WERI-Rb-1 (cell line): ENCODE results near the gene DPY19L2.
"Not testable (repeated sequence)": the region's sequence is repeated elsewhere in the genome, so short reads cannot be mapped to it uniquely, and the experiment has no call there.

ENCODE experiments used
- DNase-seq: peaks from one replicate; pipeline ENCODE4 v3.0.0-alpha.2; 2020
- H3K27ac ChIP-seq: fragments of 250-450 bp; sonication (Bioruptor Pico); 2 replicates; pipeline ENCODE4 v1.5.1; 2020; ENCODE audit warnings: mild to moderate bottlenecking, moderate library complexity
- H3K27me3 ChIP-seq: fragments of 250-450 bp; sonication (Bioruptor Pico); 2 replicates; pipeline ENCODE4 v1.5.1; 2021; ENCODE audit warnings: mild to moderate bottlenecking, low read depth, moderate library complexity; ENCODE audit not compliant: insufficient read depth, severe bottlenecking
- H3K36me3 ChIP-seq: fragments of 250-450 bp; sonication (Bioruptor Pico); 2 replicates; pipeline ENCODE4 v1.5.1; 2020; ENCODE audit warnings: mild to moderate bottlenecking, moderate library complexity
- H3K4me3 ChIP-seq: 2 replicates; pipeline ENCODE4 v1.5.1; 2011; ENCODE audit warnings: low read depth, mild to moderate bottlenecking, control low read depth, low read length
- H3K9me3 ChIP-seq: fragments of 250-450 bp; sonication (Bioruptor Pico); 2 replicates; pipeline ENCODE4 v1.5.1; 2021; ENCODE audit warnings: mild to moderate bottlenecking, moderate library complexity; ENCODE audit not compliant: severe bottlenecking
- CTCF ChIP-seq: IDR thresholded peaks from 2 replicates; pipeline ENCODE4 v1.5.1; 2011; ENCODE audit warnings: low read depth, mild to moderate bottlenecking, control low read depth, inconsistent platforms, low read length

The DPY19L2 gene

GRCh38 chr12:63668028-63668799 is at the start of gene DPY19L2:
Gene DPY19L2, minus strand, starts transcription at chr12:63668493. Its CDS starts 100 bp downstream, at chr12:63668393.
- Histone ChIP-seq H3K27me3 (no peaks in the 10 kb centered on the region), H3K4me3 (peak within 1 kb of the TSS; percentile 92), H3K9me3 (no peaks in the 10 kb centered on the region), H3K36me3 (no peaks in the 10 kb centered on the region), H3K27ac (peak within 1 kb of the TSS; percentile 74)
- peak; percentile 91 for DNase-seq
- TF ChIP-seq CTCF: no peak

- H3K9me3 ChIP-seq, H3K36me3 ChIP-seq, DNase-seq, H3K4me3 ChIP-seq, H3K27ac ChIP-seq, H3K27me3 ChIP-seq: not testable (repeated sequence)
Measured at GRCh38 chr12:63716891-63717290, 48.6 kb upstream of the DPY19L2 start.

DNA sequence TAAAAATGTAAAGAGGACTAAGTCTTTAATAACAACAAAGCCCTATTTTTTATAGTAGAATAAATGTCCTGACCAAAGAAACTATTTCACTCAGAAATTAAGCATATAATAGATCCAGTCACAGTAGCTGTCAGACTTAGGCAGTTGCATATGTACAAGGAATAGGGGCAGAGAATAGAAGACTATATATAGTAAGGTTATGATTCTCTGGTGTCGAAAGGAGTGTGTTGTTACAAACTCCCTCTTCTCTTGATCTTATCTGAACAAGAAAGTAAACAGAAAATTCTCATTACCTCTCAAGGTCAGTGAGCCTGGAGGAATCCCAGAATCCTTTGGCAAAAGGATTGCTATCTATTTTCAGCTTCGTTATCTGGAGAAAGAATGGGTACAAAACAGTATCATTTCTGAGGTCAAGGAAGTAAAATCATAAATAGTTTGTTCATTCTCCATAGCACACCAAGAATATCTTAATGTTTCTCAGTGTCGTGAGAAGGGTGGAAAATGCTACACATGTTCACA is 46.9 kb upstream of the DPY19L2 start:
- not testable (repeated sequence) for H3K9me3 ChIP-seq, H3K27me3 ChIP-seq, DNase-seq, H3K36me3 ChIP-seq, H3K4me3 ChIP-seq, H3K27ac ChIP-seq

DNA sequence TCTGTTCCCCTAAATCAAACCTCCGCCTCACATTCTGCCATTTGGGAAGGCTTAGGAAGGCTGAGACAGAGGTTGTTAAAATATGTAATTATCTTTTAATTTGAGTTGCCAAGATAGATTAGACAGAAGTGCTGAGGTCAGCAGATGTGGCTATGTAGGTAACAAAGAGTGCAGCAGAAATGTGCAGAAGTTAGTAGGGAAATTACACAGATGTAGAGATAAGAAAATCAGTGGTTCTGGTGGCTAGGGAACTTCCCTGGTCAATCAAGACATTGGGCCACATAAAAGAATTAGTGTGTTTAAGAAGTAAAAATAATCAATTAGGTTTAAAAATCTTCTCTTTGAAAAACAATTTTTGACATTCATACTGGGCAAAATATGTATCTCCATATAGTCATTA is 46.1 kb upstream of the DPY19L2 start:
- H3K36me3 ChIP-seq, H3K4me3 ChIP-seq, H3K27ac ChIP-seq, DNase-seq, H3K27me3 ChIP-seq, H3K9me3 ChIP-seq: not testable (repeated sequence)

DNA sequence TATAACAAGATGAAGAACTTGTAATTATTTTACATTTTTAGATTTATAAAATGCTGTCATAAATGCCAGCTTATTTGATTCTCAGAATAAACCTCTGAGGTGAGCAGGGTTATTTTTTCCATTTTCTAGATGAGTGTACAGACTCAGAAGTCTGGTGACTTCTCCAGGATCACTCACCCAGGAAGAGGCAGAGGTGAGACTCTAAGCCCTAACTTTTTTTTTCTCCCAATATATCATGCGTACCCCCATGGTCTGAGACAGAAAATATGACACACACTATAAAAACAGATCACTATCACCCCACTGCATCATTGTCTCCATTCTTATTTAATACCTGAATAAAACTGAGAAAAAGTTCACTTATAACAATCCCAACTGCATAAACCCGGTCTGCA is 45.4 kb upstream of the DPY19L2 start:
- H3K36me3 ChIP-seq, H3K27me3 ChIP-seq, H3K9me3 ChIP-seq, H3K27ac ChIP-seq, H3K4me3 ChIP-seq, DNase-seq: not testable (repeated sequence)

GRCh38 chr12:63712979-63713680 is 44.8 kb upstream of the DPY19L2 start:
- not testable (repeated sequence) for DNase-seq, H3K9me3 ChIP-seq, H3K4me3 ChIP-seq, H3K27ac ChIP-seq, H3K36me3 ChIP-seq, H3K27me3 ChIP-seq

DNA sequence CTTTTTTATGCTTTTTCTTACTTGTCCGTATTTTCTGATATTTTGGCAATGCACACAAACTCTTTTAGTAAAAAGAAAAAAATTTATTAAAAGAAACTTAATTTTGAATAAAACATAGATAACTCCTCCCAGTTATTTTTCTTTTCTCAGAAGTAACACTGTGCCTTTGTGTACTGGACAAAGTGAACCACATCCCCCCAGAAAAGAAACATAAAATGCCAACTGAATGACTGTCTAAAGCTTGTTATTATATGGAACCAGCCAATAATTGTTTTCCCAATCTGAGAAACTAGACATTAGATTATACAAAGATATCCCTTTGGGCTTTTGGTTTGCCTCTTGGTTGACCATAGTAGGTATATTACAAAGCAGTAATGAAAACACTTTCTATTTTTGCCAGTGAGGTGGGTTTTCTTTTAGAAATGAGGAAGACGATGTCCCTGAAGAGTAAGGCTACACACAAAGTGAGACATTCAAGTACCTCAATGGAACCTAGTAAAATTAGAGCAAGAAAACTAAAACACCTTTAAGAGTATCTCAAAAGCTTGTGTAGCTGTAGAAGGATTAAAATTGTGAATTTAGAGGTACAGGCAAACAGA is 44.2 kb upstream of the DPY19L2 start:
- not testable (repeated sequence) for H3K27ac ChIP-seq, H3K36me3 ChIP-seq

GRCh38 chr12:63711339-63711738 is 43.0 kb upstream of the DPY19L2 start:
- H3K27ac ChIP-seq, H3K27me3 ChIP-seq, H3K9me3 ChIP-seq, H3K36me3 ChIP-seq, DNase-seq, H3K4me3 ChIP-seq: not testable (repeated sequence)

More for the DNA sequence above, 44.2 kb upstream of the DPY19L2 start:
- not testable (repeated sequence) for H3K4me3 ChIP-seq, H3K9me3 ChIP-seq, DNase-seq, H3K27me3 ChIP-seq

DNA sequence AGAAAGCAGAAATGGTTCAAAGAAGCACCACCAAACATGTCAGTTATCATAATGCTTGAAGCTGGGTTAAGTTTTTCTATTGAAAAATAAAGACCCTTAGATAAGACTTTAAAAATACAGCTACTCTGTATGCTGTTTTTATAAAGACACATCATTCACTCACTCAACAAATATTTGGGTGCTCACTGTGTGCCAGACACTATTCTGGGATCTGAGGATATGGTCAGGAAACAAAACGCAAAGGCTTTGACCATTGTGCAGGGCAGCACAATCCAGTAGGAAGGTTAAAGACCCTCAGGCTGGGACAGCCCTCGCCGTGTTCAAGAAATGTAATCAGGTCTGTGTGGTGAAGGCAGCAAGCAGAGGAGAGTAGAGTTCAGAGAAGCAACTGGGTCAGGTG is 38.0 kb upstream of the DPY19L2 start:
- no peak for TF ChIP-seq CTCF
- no peaks in the 10 kb centered on the region for H3K36me3 ChIP-seq
- no peaks in the 10 kb centered on the region for H3K9me3 ChIP-seq
- no peak for DNase-seq
- H3K27me3 ChIP-seq: no peaks in the 10 kb centered on the region
- no peak overlapping the region for H3K4me3 ChIP-seq
- H3K27ac ChIP-seq: no peak overlapping the region

DNA sequence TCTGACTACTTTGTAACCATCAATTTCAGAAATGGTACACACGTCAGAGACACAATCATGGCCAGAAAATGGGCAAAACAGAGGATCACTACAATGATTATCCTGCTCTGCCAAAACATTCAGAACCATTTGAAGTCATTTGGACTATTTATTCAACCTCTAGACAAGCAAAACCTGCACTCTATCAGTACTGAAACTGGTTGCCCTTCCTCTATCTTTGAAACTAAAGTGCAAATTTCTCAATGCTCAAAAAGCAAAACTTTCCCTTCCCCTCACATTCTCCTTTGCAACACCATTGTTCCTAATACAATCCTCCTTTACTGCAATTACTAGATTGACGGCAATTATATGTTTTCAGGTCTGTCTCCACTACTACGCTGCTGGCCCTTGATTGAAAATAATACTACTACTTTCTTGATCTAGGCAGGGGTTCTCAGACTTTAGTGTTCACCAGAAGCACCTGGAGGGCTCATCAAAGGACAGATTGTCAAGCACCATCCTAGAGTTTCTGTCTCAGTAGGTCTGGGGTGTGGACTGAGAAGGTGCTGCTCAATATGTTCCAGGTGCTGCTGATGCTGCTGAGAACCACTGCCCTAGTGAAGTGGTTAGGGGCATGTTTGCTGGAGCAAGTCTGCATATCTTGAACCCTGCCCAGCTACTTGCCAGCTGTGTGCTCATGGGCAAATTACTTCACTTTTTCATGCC is 31.5 kb upstream of the DPY19L2 start:
- not testable (repeated sequence) for H3K36me3 ChIP-seq, H3K4me3 ChIP-seq, H3K27ac ChIP-seq, H3K27me3 ChIP-seq, H3K9me3 ChIP-seq, DNase-seq

DNA sequence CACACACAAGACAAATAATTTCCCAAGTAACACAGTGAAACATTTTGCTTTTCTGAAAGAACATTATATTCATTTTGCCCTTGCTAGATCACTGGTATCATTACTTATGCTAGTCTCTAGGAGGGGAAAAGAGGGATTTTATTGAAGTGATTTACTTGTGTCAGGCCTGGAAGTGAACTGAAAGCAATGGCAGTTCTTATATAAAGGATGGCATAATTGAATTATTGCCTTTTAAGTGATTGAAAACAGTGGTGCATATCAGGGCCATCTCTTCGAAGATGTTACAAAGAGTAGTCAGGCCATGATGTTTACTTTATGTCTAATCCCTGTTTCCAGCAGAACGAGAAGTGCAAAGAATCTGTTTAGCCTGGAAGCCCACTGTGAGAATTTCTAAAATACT is 30.7 kb upstream of the DPY19L2 start:
- H3K4me3 ChIP-seq, H3K27me3 ChIP-seq, DNase-seq, H3K36me3 ChIP-seq, H3K27ac ChIP-seq, H3K9me3 ChIP-seq: not testable (repeated sequence)

DNA sequence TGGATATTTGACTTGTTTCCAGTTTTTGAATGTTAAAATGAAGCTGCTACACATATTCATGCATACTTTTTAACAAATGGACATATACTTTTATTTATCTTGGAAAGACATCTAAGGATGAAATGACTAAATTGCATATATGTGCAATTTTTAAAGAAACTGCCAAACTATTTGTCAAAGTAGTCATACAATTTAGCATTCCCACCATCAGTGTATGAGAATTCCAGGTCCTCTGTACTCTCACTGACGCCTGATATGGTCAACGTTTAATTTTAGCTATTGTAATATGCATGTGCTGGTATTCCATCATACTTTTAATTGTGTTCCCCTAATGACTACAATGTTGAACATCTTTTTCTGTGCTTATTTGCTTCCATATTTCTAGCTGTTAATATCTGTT is 22.5 kb upstream of the DPY19L2 start:
- not testable (repeated sequence) for H3K27me3 ChIP-seq, H3K4me3 ChIP-seq, H3K9me3 ChIP-seq, H3K27ac ChIP-seq, H3K36me3 ChIP-seq, DNase-seq
